ENCODE measurements around the gene INF2.
"Not testable (repeated sequence)": the region's sequence is repeated elsewhere in the genome, so short reads cannot be mapped to it uniquely, and the experiment has no call there.

DNA sequence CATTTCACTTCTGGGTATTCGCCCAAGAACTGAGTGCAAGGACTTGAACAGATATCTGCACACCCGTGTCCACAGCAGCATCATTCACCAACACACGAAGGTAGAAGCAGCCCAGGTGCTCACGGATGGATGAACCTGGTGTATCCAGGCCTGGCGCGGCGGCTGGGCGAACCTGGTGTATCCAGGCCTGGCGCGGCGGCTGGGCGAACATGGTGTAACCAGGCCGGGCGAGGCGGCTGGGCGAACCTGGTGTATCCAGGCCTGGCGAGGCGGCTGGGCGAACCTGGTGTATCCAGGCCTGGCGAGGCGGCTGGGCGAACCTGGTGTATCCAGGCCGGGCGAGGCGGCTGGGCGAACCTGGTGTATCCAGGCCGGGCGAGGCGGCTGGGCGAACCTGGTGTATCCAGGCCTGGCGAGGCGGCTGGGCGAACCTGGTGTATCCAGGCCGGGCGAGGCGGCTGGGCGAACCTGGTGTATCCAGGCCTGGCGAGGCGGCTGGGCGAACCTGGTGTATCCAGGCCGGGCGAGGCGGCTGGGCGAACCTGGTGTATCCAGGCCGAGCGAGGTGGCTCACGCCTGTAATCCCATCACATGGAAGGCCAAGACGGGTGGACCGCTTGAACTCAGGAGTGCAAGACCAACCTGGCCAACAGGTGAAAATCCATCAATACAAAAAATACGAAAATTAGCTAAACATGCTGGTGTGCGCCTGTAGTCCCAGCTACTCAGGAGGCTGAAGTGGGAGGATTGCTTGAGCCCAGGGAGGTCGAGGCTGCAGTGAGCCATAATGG lies 36.1 kb upstream of the INF2 start:
- TF ChIP-seq, protein P1, sequence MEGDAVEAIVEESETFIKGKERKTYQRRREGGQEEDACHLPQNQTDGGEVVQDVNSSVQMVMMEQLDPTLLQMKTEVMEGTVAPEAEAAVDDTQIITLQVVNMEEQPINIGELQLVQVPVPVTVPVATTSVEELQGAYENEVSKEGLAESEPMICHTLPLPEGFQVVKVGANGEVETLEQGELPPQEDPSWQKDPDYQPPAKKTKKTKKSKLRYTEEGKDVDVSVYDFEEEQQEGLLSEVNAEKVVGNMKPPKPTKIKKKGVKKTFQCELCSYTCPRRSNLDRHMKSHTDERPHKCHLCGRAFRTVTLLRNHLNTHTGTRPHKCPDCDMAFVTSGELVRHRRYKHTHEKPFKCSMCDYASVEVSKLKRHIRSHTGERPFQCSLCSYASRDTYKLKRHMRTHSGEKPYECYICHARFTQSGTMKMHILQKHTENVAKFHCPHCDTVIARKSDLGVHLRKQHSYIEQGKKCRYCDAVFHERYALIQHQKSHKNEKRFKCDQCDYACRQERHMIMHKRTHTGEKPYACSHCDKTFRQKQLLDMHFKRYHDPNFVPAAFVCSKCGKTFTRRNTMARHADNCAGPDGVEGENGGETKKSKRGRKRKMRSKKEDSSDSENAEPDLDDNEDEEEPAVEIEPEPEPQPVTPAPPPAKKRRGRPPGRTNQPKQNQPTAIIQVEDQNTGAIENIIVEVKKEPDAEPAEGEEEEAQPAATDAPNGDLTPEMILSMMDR (IDR thresholded peaks at IDR 0.05; ENCODE audit: low read length), result not testable (repeated sequence)
- TF ChIP-seq EZH2 (IDR thresholded peaks at IDR 0.05; ENCODE audit: borderline replicate concordance, low read length), result not testable (repeated sequence)
